Loucy (cell line): ENCODE results near the gene LHX4.

ENCODE experiments used
- H2AFZ ChIP-seq: fragments of 200-600 bp; sonication (generic); 2 replicates; pipeline ENCODE4 v1.6.0; 2016; ENCODE audit warnings: antibody characterized with exemption, mild to moderate bottlenecking, low read length, moderate library complexity
- H3F3A ChIP-seq: fragments of 200-600 bp; 2 replicates; pipeline ENCODE4 v1.6.0; 2016; ENCODE audit warnings: antibody characterized with exemption, low read depth, mild to moderate bottlenecking
- H3K27me3 ChIP-seq: fragments of 200-600 bp; sonication (generic); 2 replicates; pipeline ENCODE4 v1.6.1; 2014; ENCODE audit warnings: low read length, mild to moderate bottlenecking; ENCODE audit not compliant: insufficient read depth, poor library complexity, severe bottlenecking
- H3K36me3 ChIP-seq: fragments of 200-600 bp; sonication (generic); 2 replicates; pipeline ENCODE4 v1.6.1; 2016; ENCODE audit warnings: low read length; ENCODE audit not compliant: insufficient read depth
- H3K4me1 ChIP-seq: fragments of 200-600 bp; sonication (generic); 2 replicates; pipeline ENCODE4 v1.5.1; 2014; ENCODE audit warnings: low read length, mild to moderate bottlenecking; ENCODE audit not compliant: insufficient read depth, poor library complexity, severe bottlenecking
- H3K4me2 ChIP-seq: fragments of 200-600 bp; sonication (generic); 2 replicates; pipeline ENCODE4 v1.6.0; 2014; ENCODE audit warnings: antibody characterized with exemption, low read length, low read depth, mild to moderate bottlenecking; ENCODE audit not compliant: poor library complexity, severe bottlenecking
- H3K4me3 ChIP-seq: fragments of 200-600 bp; sonication (generic); 2 replicates; pipeline ENCODE4 v1.5.1; 2014; ENCODE audit warnings: low read length, mild to moderate bottlenecking, mixed read lengths; ENCODE audit not compliant: poor library complexity, severe bottlenecking
- H3K79me2 ChIP-seq: fragments of 200-600 bp; sonication (generic); 2 replicates; pipeline ENCODE4 v1.6.1; 2014; ENCODE audit warnings: low read length; ENCODE audit not compliant: insufficient read depth
- H3K9ac ChIP-seq: fragments of 200-600 bp; sonication (generic); 2 replicates; pipeline ENCODE4 v1.6.0; 2014; ENCODE audit warnings: mild to moderate bottlenecking, low read depth, low read length, moderate library complexity; ENCODE audit not compliant: poor library complexity, severe bottlenecking
- H3K9me2 ChIP-seq: fragments of 200-600 bp; sonication (generic); replicated peaks from 2 replicates; pipeline ENCODE4 v1.6.1; 2016; ENCODE audit warnings: low read depth, low read length, mixed read lengths
- H3K9me3 ChIP-seq: fragments of 200-600 bp; sonication (generic); 2 replicates; pipeline ENCODE4 v1.6.1; 2014; ENCODE audit warnings: mild to moderate bottlenecking, antibody characterized with exemption, low read length, low read depth; ENCODE audit not compliant: insufficient read depth
- H4K20me1 ChIP-seq: fragments of 200-600 bp; sonication (generic); 2 replicates; pipeline ENCODE4 v1.6.0; 2014; ENCODE audit warnings: antibody characterized with exemption, low read length, mild to moderate bottlenecking; ENCODE audit not compliant: insufficient read depth, poor library complexity, severe bottlenecking
- EZH2phosphoT487 ChIP-seq: fragments of 200-600 bp; IDR thresholded peaks from 2 replicates; pipeline ENCODE4 v1.6.1; 2018; ENCODE audit warnings: antibody characterized with exemption, mild to moderate bottlenecking, moderate library complexity, borderline replicate concordance
- TF ChIP-seq, protein P1 (sequence below): fragments of 200-600 bp; sonication (generic); conservative IDR thresholded peaks from 2 replicates; pipeline ENCODE4 v1.5.1; 2014; ENCODE audit warnings: mild to moderate bottlenecking, antibody characterized with exemption, low read length

LHX4 gene

DNA sequence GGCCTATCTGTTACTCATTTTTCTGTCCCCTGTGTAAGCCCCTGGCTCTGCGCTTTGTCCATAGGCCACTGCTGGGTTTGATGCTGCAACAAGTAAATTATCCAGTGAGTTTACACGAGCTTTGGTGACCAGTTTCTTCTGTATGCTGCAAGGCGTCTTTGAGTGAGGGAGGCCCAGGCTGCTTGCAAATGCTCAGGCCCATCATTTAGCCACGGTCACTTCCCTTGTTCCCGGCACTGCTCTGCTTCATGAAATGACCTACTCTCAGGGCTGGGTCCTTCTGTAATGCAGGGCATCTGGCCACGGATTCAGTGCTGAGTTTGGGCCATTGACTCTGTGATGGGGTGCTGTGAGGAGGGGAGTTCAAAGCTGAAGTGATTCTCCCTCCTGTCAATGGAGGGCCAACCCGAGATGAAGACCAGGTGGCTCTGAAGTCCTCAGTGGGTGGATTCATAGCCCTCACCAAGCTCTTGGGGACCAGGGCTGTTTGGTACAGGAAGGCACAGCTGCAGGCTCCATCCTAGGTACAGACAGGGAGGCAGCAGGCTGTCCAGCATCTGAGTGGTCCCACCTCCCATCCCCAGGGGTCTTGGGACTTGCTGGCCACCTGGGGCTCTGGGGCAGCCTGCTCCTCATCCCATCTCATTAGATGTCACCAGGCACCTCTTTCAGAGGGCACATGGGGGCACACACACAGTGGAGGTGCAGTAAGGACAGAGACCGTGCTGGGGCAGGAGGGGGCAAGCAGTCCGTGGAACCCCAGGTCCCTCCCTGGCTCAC, 21.7 kb downstream of the LHX4 start:
- no peaks in the 10 kb centered on the region for H3F3A ChIP-seq
- H3K27me3 ChIP-seq = no peaks in the 10 kb centered on the region
- 0 out of 2 replicates have a peak overlapping the region, but pooled peaks have one; percentile 23 for H2AFZ ChIP-seq
- TF ChIP-seq, protein P1, sequence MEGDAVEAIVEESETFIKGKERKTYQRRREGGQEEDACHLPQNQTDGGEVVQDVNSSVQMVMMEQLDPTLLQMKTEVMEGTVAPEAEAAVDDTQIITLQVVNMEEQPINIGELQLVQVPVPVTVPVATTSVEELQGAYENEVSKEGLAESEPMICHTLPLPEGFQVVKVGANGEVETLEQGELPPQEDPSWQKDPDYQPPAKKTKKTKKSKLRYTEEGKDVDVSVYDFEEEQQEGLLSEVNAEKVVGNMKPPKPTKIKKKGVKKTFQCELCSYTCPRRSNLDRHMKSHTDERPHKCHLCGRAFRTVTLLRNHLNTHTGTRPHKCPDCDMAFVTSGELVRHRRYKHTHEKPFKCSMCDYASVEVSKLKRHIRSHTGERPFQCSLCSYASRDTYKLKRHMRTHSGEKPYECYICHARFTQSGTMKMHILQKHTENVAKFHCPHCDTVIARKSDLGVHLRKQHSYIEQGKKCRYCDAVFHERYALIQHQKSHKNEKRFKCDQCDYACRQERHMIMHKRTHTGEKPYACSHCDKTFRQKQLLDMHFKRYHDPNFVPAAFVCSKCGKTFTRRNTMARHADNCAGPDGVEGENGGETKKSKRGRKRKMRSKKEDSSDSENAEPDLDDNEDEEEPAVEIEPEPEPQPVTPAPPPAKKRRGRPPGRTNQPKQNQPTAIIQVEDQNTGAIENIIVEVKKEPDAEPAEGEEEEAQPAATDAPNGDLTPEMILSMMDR = no peak
- no peak for TF ChIP-seq EZH2phosphoT487
- H3K9me3 ChIP-seq = no peaks in the 10 kb centered on the region
- H3K79me2 ChIP-seq = no peaks in the 10 kb centered on the region
- H3K36me3 ChIP-seq = no peaks in the 10 kb centered on the region
- H3K4me2 ChIP-seq = no peak overlapping the region
- H3K9ac ChIP-seq = peak overlapping the region; percentile 0
- no peaks in the 10 kb centered on the region for H4K20me1 ChIP-seq
- no peak overlapping the region for H3K4me3 ChIP-seq
- peaks cover 8% of the 10 kb centered on the region for H3K4me1 ChIP-seq
- no peaks in the 10 kb centered on the region for H3K9me2 ChIP-seq

DNA sequence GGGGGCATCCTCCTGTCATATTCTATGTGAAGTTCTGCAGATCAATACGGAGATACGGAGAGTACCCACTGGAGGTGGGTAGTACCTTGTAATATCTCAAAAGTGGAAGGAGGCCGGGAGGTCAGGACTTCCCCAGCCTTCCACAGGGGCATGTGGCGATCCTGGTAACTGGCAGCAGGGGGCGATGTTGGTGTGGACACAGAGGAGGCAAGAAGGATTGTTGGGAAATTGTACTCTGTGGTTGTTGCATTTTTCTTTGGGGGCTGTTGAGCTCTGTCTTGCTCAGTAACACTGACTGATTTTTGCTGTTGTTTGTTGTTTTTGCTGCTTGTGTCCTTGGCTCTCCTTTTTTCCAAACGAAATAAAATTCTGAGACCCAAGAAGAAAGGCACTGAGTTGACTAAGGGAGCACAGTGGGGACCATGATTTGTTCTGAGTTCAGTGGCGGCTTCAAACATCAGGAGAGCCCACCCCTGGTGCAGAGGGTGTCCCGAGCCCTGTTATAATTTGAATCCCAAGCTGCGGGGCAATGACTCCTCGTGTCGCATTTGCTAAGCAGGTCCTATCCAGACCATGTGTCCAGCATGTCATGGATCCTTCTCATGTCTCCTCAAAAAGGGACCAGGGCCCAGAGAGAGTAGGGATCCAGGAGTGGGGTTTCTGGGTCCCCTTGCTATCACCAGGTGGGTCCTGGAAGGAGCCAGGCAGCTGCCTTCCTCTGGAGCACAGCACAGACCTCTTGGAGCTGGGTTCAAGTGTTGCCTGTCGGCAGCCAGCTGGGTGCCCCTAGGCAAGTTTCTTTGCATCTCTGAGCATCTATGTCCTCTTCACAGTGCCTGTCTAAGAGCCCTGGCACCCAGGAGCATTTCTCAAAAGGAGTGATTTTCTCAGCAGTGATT, 22.8 kb downstream of the LHX4 start:
- no peaks in the 10 kb centered on the region for H3K9me3 ChIP-seq
- H3K9ac ChIP-seq = peak overlapping the region; percentile 0
- no peaks in the 10 kb centered on the region for H3F3A ChIP-seq
- no peak for TF ChIP-seq EZH2phosphoT487
- TF ChIP-seq, protein P1 = peak; percentile 98
- no peaks in the 10 kb centered on the region for H4K20me1 ChIP-seq
- peak overlapping the region; percentile 23; the same call in 1 of the 2 replicates for H2AFZ ChIP-seq
- no peaks in the 10 kb centered on the region for H3K79me2 ChIP-seq
- H3K4me1 ChIP-seq = peaks cover 8% of the 10 kb centered on the region
- H3K27me3 ChIP-seq = no peaks in the 10 kb centered on the region
- no peaks in the 10 kb centered on the region for H3K9me2 ChIP-seq
- no peaks in the 10 kb centered on the region for H3K36me3 ChIP-seq
- no peak overlapping the region for H3K4me2 ChIP-seq
- H3K4me3 ChIP-seq = no peak overlapping the region

DNA sequence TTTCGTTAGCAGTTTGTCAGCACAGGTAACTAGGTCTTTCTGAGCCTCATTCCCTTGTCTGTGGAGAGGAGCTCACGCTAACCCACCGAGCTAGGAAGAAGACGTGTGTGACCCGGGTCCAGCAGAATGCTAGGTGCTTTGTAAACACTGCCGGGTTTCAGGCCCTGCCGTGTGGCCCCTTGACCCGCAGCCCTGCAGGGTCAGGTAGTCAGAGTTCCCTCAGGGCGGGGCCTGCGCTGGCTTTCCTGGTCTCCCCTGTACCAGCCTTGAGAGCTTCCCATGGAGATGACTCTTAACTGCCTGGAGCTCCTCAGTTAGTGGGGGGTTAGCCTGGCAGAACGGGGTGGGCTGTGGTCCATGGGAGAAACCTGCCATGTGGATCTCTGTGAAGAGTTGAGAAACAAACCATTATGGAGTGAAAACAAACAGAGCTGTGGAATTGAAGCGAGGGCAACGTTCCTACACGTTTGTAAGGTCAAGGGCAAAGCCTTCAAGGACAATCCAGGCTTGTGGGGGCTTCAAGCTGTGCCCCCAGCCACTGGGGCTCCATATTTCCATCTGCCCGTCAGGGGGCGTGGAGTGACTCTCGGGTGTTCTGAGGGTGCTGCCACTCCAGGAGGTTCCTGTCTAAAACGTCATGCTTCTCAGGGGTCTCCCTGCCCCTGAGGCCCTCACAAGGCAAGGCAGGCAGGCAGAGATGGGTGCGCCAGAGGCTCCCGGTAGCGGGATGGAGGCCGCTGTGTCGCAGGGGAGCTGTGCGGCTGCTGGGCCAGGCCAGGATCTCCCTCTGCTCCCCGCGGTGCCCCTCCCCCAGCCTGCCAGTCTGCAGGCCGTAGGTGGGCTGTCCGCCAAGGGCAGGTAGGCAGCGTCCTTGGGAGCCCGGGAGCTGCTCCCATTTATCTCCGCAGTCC, 23.8 kb downstream of the LHX4 start:
- Histone ChIP-seq H2AFZ (no peak overlapping the region), H3K4me2 (no peak overlapping the region), H3K79me2 (no peaks in the 10 kb centered on the region), H3K9ac (no peak overlapping the region), H3F3A (no peaks in the 10 kb centered on the region), H3K27me3 (no peaks in the 10 kb centered on the region), H3K36me3 (no peaks in the 10 kb centered on the region), H3K9me3 (no peaks in the 10 kb centered on the region), H4K20me1 (no peaks in the 10 kb centered on the region), H3K4me1 (peaks cover 8% of the 10 kb centered on the region), H3K4me3 (no peak overlapping the region), H3K9me2 (no peaks in the 10 kb centered on the region)
- no peak for TF ChIP-seq EZH2phosphoT487
- TF ChIP-seq, protein P1 = no peak
